PC-3 (cell line): ENCODE data around the gene ZNF189. TPM values are rescaled to one million over a fixed set of nuclear protein-coding genes. Genes with fewer than 3 reads are reported as not detected.

ENCODE experiments used
- ATAC-seq: fragments of 200-7000 bp; cut with Tn5 transposase; 2 replicates; pipeline ENCODE4 v1.9.1; 2020; ENCODE audit warnings: mild to moderate bottlenecking, moderate library complexity
- BruUV-seq: library from RNA; stranded (reverse); fragments of 400-500 nt; replicated peaks from 2 replicates; lab custom pipeline; 2021; lab: Mats Ljungman, UMichigan
- CTCF ChIA-PET: fragments of 300-600 bp; sonication (Branson Sonifier 250); formaldehyde crosslinking; loops from one replicate; lab custom pipeline; 2022; ENCODE audit warnings: antibody characterized with exemption; lab: Charles Lee
- POLR2A ChIA-PET: fragments of 300-600 bp; sonication (Branson Sonifier 250); formaldehyde crosslinking; loops from one replicate; lab custom pipeline; 2022; ENCODE audit warnings: antibody characterized with exemption; ENCODE audit not compliant: unreplicated experiment; lab: Charles Lee
- DNase-seq: peaks from one replicate; pipeline ENCODE4 v3.0.0-alpha.2; 2015
- H2AFZ ChIP-seq: fragments of 300-600 bp; sonication (generic); 2 replicates; pipeline ENCODE4 v1.6.0; 2016; ENCODE audit warnings: antibody characterized with exemption, low read length
- H3F3A ChIP-seq: fragments of 300-600 bp; sonication (generic); one replicate; pipeline ENCODE4 v1.6.0; 2017; ENCODE audit warnings: antibody characterized with exemption, low read length, control low read depth, mild to moderate bottlenecking; ENCODE audit not compliant: unreplicated experiment
- H3K27ac ChIP-seq: fragments of 300-600 bp; sonication (generic); 2 replicates; pipeline ENCODE4 v1.5.1; 2016; ENCODE audit warnings: mild to moderate bottlenecking, low read length
- H3K27me3 ChIP-seq: fragments of 300-600 bp; sonication (generic); 2 replicates; pipeline ENCODE4 v1.6.1; 2016; ENCODE audit warnings: low read length, mixed read lengths
- H3K36me3 ChIP-seq: fragments of 300-600 bp; sonication (generic); 2 replicates; pipeline ENCODE4 v1.6.1; 2016; ENCODE audit warnings: low read depth, mixed run types, low read length, mixed read lengths
- H3K4me1 ChIP-seq: fragments of 300-600 bp; sonication (generic); 2 replicates; pipeline ENCODE4 v1.5.1; 2016; ENCODE audit warnings: low read length; ENCODE audit not compliant: insufficient read depth
- H3K4me2 ChIP-seq: fragments of 300-600 bp; sonication (generic); 2 replicates; pipeline ENCODE4 v1.6.0; 2016; ENCODE audit warnings: low read length
- H3K4me3 ChIP-seq: fragments of 300-600 bp; sonication (generic); 2 replicates; pipeline ENCODE4 v1.5.1; 2016; ENCODE audit warnings: mild to moderate bottlenecking, low read length, mixed read lengths
- H3K79me2 ChIP-seq: fragments of 300-600 bp; sonication (generic); 2 replicates; pipeline ENCODE4 v1.6.1; 2017; ENCODE audit warnings: low read length, mixed read lengths
- H3K9ac ChIP-seq: fragments of 300-600 bp; sonication (generic); 2 replicates; pipeline ENCODE4 v1.6.0; 2016; ENCODE audit warnings: mild to moderate bottlenecking, low read length
- H3K9me2 ChIP-seq: fragments of 300-600 bp; sonication (generic); replicated peaks from 2 replicates; pipeline ENCODE4 v1.6.1; 2016; ENCODE audit warnings: mixed run types, low read length, mixed read lengths
- H3K9me3 ChIP-seq: fragments of 300-600 bp; sonication (generic); 2 replicates; pipeline ENCODE4 v1.6.1; 2016; ENCODE audit warnings: low read length, mixed read lengths
- H4K20me1 ChIP-seq: fragments of 300-600 bp; sonication (generic); 2 replicates; pipeline ENCODE4 v1.6.1; 2016; ENCODE audit warnings: low read length, mixed read lengths
- EZH2 ChIP-seq: fragments of 300-600 bp; sonication (generic); IDR thresholded peaks from one replicate; pipeline ENCODE4 v1.6.1; 2017; ENCODE audit warnings: antibody characterized with exemption, mild to moderate bottlenecking, low read length; ENCODE audit not compliant: unreplicated experiment
- EZH2phosphoT487 ChIP-seq: fragments of 300-600 bp; sonication (generic); IDR thresholded peaks from 2 replicates; pipeline ENCODE4 v1.6.1; 2018; ENCODE audit warnings: mild to moderate bottlenecking, antibody characterized with exemption, low read length, borderline replicate concordance
- intact Hi-C: fragments of 100-400 bp; cut with micrococcal nuclease; formaldehyde crosslinking; loops from 2 replicates; pipeline ENCODE4 v1.9.0; 2023
- total RNA-seq: library from RNA; depleted of rRNA; stranded (reverse); fragments of >200 nt; gene quantifications from 2 replicates; pipeline ENCODE4 v1.2.3, GENCODE V29; 2014
- TF ChIP-seq, protein P1 (sequence below): fragments of 300-600 bp; sonication (generic); conservative IDR thresholded peaks from 2 replicates; pipeline ENCODE4 v1.5.1; 2017; ENCODE audit warnings: antibody characterized with exemption, low read depth, mild to moderate bottlenecking, low read length

The ZNF189 gene
- total RNA-seq, 1 experiment from 2014 or later: 4.5 TPM

DNA sequence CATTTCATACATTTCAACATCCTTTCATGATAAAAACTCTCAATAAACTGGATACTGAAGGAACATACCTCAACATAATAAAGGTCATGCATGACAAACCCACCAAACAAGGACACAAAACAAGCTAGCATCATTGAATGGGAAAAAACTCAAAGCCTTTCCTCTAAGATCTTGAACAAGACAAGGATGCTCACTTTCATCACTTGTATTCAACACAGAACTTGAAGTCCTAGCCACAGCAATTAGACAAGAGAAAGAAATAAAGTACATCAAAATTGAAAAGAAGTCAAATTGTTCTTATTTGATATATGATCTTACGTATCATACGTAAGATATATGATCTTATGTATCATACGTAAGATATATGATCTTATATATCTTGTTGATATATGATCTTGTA is 5.5 kb upstream of the ZNF189 start:
- ATAC-seq: no peak
- Histone ChIP-seq H3K4me1 (peaks cover 3% of the 10 kb centered on the region; the same call in 1 of the 2 replicates), H2AFZ (no peak overlapping the region), H3F3A (no peaks in the 10 kb centered on the region), H3K9ac (no peak overlapping the region), H3K79me2 (peaks cover 75% of the 10 kb centered on the region), H3K36me3 (peaks cover 48% of the 10 kb centered on the region), H4K20me1 (no peaks in the 10 kb centered on the region), H3K9me3 (no peaks in the 10 kb centered on the region), H3K9me2 (no peaks in the 10 kb centered on the region), H3K4me2 (no peak overlapping the region), H3K27ac (no peak overlapping the region), H3K4me3 (no peak overlapping the region), H3K27me3 (no peaks in the 10 kb centered on the region)
- TF ChIP-seq EZH2phosphoT487 (no peak), EZH2 (no peak)
- TF ChIP-seq, protein P1, sequence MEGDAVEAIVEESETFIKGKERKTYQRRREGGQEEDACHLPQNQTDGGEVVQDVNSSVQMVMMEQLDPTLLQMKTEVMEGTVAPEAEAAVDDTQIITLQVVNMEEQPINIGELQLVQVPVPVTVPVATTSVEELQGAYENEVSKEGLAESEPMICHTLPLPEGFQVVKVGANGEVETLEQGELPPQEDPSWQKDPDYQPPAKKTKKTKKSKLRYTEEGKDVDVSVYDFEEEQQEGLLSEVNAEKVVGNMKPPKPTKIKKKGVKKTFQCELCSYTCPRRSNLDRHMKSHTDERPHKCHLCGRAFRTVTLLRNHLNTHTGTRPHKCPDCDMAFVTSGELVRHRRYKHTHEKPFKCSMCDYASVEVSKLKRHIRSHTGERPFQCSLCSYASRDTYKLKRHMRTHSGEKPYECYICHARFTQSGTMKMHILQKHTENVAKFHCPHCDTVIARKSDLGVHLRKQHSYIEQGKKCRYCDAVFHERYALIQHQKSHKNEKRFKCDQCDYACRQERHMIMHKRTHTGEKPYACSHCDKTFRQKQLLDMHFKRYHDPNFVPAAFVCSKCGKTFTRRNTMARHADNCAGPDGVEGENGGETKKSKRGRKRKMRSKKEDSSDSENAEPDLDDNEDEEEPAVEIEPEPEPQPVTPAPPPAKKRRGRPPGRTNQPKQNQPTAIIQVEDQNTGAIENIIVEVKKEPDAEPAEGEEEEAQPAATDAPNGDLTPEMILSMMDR: no peak
- POLR2A ChIA-PET: no interaction called here
- no peak for DNase-seq
- CTCF ChIA-PET: no interaction called here
- intact Hi-C loops: no loop called here
- no TSS peak for BruUV-seq

DNA sequence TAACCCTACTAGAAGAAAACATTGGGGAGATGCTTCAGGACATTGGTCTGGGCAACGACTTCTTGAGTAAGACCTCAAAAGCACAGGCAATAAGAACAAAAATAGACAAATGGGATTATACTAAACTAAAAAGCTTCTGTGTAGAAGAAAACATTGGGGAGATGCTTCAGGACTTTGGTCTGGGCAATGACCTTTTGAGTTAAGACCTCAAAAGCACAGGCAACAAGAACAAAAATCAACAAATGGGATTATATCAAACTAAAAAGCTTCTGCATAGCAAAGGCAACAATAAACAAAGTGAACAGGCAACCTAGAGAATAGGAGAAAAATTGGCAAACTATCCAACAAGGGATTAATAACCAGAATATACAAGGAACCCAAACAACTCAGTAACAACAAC is 4.0 kb upstream of the ZNF189 start:
- Histone ChIP-seq H3K27me3 (no peaks in the 10 kb centered on the region), H3K27ac (no peak overlapping the region), H3K9me3 (no peaks in the 10 kb centered on the region), H3K4me1 (peaks cover 3% of the 10 kb centered on the region; the same call in 1 of the 2 replicates), H3K9ac (no peak overlapping the region), H3K36me3 (peaks cover 41% of the 10 kb centered on the region), H3K9me2 (no peaks in the 10 kb centered on the region), H3K4me2 (no peak overlapping the region), H2AFZ (no peak overlapping the region), H3K4me3 (no peak overlapping the region), H3F3A (no peaks in the 10 kb centered on the region), H3K79me2 (peaks cover 84% of the 10 kb centered on the region), H4K20me1 (no peaks in the 10 kb centered on the region)
- ATAC-seq (no peak), DNase-seq (no peak)
- intact Hi-C loops: no loop called here
- BruUV-seq: no TSS peak
- no peak for TF ChIP-seq EZH2phosphoT487
- TF ChIP-seq, protein P1: no peak
- TF ChIP-seq EZH2: no peak
- ChIA-PET POLR2A (no interaction called here), CTCF (no interaction called here)

DNA sequence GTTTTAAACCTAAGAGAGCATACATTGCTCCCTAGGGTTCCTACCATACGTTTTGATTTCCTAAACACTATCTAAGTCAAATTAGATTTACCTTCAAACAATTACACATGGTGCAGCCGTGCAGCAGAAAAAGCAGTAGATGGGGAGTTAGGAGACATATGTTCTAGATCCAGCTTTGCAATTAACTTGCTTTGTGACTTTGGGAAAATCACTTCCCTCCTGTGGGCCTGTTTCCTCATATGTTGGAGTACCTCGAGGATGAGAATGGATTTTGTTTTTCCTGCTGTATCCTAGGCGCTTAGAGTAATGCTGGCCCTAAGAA is 944 bp upstream of the ZNF189 start:
- Histone ChIP-seq H3K9me3 (no peaks in the 10 kb centered on the region), H3K36me3 (peaks cover 55% of the 10 kb centered on the region), H3K27ac (peak overlapping the region; percentile 2; the same call in 1 of the 2 replicates), H3F3A (no peaks in the 10 kb centered on the region), H2AFZ (peak overlapping the region; percentile 63; the same call in 1 of the 2 replicates), H3K4me3 (peak overlapping the region; percentile 70), H4K20me1 (no peaks in the 10 kb centered on the region), H3K4me1 (peaks cover 3% of the 10 kb centered on the region; the same call in 1 of the 2 replicates), H3K27me3 (no peaks in the 10 kb centered on the region), H3K9me2 (no peaks in the 10 kb centered on the region), H3K79me2 (peaks cover 75% of the 10 kb centered on the region), H3K4me2 (peak overlapping the region; percentile 96), H3K9ac (peak overlapping the region; percentile 79)
- ATAC-seq (no peak), DNase-seq (no peak)
- BruUV-seq: no TSS peak
- ChIA-PET CTCF (no interaction called here), POLR2A (no interaction called here)
- intact Hi-C loops: no loop called here
- TF ChIP-seq EZH2phosphoT487 (no peak), EZH2 (no peak)
- TF ChIP-seq, protein P1: no peak
